WTC11 (cell line): Measurements from ENCODE around the gene SLC27A2.

Experiments
- ATF2 ChIP-seq: sonication (generic); formaldehyde crosslinking; IDR thresholded peaks from 2 replicates; pipeline ENCODE4 v1.8.1; 2022; ENCODE audit warnings: low read depth, missing genetic modification reagents, borderline replicate concordance
- ATF3 ChIP-seq: sonication (generic); formaldehyde crosslinking; conservative IDR thresholded peaks from 2 replicates; pipeline ENCODE4 v1.8.1; 2022; ENCODE audit warnings: mild to moderate bottlenecking, missing genetic modification reagents
- ATF6 ChIP-seq: sonication (generic); formaldehyde crosslinking; IDR thresholded peaks from 2 replicates; pipeline ENCODE4 v1.8.1; 2023; ENCODE audit warnings: mild to moderate bottlenecking, missing genetic modification reagents
- CTCF ChIP-seq: fragments of 200-600 bp; IDR thresholded peaks from 2 replicates; pipeline ENCODE4 v1.8.0; 2022; ENCODE audit warnings: antibody characterized with exemption
- E2F4 ChIP-seq: sonication (generic); formaldehyde crosslinking; IDR thresholded peaks from 2 replicates; pipeline ENCODE4 v1.8.1; 2022; ENCODE audit warnings: low read depth, mild to moderate bottlenecking, moderate library complexity, missing genetic modification reagents, borderline replicate concordance
- ELF4 ChIP-seq: sonication (generic); formaldehyde crosslinking; IDR thresholded peaks from 2 replicates; pipeline ENCODE4 v1.8.1; 2022; ENCODE audit warnings: low read depth, mild to moderate bottlenecking, moderate library complexity, missing genetic modification reagents
- HMGXB4 ChIP-seq: sonication (generic); formaldehyde crosslinking; IDR thresholded peaks from 2 replicates; pipeline ENCODE4 v1.8.1; 2023; ENCODE audit warnings: mild to moderate bottlenecking, moderate library complexity, missing genetic modification reagents
- SMAD3 ChIP-seq: sonication (generic); formaldehyde crosslinking; IDR thresholded peaks from 2 replicates; pipeline ENCODE4 v1.8.0; 2022; ENCODE audit warnings: missing genetic modification reagents, mild to moderate bottlenecking, borderline replicate concordance
- SP1 ChIP-seq: sonication (generic); formaldehyde crosslinking; conservative IDR thresholded peaks from 2 replicates; pipeline ENCODE4 v1.8.1; 2022; ENCODE audit warnings: missing genetic modification reagents
- TEAD1 ChIP-seq: sonication (generic); formaldehyde crosslinking; IDR thresholded peaks from 2 replicates; pipeline ENCODE4 v1.8.0; 2022; ENCODE audit warnings: mild to moderate bottlenecking, missing genetic modification reagents
- USF2 ChIP-seq: sonication (generic); formaldehyde crosslinking; IDR thresholded peaks from 2 replicates; pipeline ENCODE4 v1.8.1; 2023; ENCODE audit warnings: mild to moderate bottlenecking, missing genetic modification reagents, moderate library complexity
- ZNF121 ChIP-seq: sonication (generic); formaldehyde crosslinking; IDR thresholded peaks from 2 replicates; pipeline ENCODE4 v1.8.0; 2023; ENCODE audit warnings: missing genetic modification reagents
- ZNF138 ChIP-seq: sonication (generic); formaldehyde crosslinking; conservative IDR thresholded peaks from 2 replicates; pipeline ENCODE4 v1.8.1; 2022; ENCODE audit warnings: mild to moderate bottlenecking, moderate library complexity, missing genetic modification reagents

GRCh38 chr15:50225938-50226337, 43.9 kb downstream of the SLC27A2 start:
- no peak for TF ChIP-seq ATF6 (CRISPR knock-in tag)
- no peak for TF ChIP-seq USF2 (CRISPR knock-in tag)
- no peak for TF ChIP-seq SP1 (CRISPR knock-in tag)
- TF ChIP-seq CTCF, result no peak
- TF ChIP-seq TEAD1 (CRISPR knock-in tag), result no peak
- TF ChIP-seq ATF3 (CRISPR knock-in tag), result no peak
- TF ChIP-seq ATF2, result no peak
- TF ChIP-seq SMAD3 (CRISPR knock-in tag), result no peak
- no peak for TF ChIP-seq HMGXB4
- no peak for TF ChIP-seq ELF4
- no peak for TF ChIP-seq ZNF138 (CRISPR knock-in tag)
- no peak for TF ChIP-seq E2F4 (CRISPR knock-in tag)
- no peak for TF ChIP-seq ZNF121 (CRISPR knock-in tag)
